NCI-H187 (cell line): Measurements from ENCODE around the gene GJB3.
A peak's percentile ranks its signal among the peaks of the same experiment; 100 is the strongest.
"Not testable (repeated sequence)": the region's sequence is repeated elsewhere in the genome, so short reads cannot be mapped to it uniquely, and the experiment has no call there.

Source experiments
- DNase-seq, 2 experiments: peaks; one replicate each; lab custom pipeline; 2025; lab: John Stamatoyannopoulos, UW

Gene GJB3

GRCh38 chr1:34786521-34787325, 5.7 kb downstream of the GJB3 start:
- peak; percentile 21 to 41 for DNase-seq

DNA sequence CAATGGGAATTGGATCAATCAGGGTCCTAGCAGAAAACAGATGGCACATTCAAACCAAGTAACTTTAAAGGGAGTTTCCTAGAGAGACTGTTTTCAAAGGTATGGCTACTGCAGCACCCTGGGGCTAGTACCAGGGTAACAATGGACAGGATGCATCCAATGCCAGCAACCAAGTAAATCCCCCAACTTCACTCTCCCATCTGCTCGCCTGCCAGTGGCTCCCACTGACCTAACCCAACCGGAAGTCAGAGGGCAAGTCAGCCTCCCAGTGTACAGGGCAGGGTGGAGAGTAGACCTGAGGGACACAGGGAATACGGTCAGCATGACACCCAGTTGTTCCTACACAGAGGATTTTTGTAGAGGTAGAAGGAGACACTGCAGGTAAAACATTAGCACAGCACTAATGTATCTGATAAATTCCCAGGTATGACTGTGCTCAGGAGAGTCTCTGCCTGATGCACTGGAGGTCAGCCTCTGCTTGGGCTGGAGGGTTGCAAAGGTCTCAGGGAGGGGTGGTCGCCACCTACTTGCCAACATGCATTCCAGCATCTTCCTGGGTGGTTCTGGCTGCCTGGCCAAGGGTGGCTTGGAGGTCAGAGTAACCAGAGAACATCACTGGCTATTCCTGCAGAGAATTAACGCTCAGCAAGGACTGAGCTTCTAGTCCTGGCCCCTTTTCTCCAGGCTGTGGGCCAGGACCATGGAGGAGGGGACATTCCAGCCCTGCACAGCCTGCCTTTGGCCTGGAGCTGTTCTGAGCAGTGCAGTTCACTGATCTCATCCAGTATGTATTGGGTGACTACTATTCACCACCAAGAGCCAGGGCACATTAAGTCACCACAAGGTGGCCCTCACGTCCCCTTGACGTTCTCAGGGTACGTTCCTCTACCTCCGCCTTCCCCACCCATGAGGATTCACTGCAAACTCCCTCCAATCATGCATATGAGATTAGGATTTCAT, 6.7 kb downstream of the GJB3 start:
- DNase-seq: no peak

- no peak for DNase-seq
Measured at GRCh38 chr1:34790985-34791384, 10.0 kb downstream of the GJB3 start.

- no peak for DNase-seq
Measured at GRCh38 chr1:34792424-34792823, 11.4 kb downstream of the GJB3 start.

DNA sequence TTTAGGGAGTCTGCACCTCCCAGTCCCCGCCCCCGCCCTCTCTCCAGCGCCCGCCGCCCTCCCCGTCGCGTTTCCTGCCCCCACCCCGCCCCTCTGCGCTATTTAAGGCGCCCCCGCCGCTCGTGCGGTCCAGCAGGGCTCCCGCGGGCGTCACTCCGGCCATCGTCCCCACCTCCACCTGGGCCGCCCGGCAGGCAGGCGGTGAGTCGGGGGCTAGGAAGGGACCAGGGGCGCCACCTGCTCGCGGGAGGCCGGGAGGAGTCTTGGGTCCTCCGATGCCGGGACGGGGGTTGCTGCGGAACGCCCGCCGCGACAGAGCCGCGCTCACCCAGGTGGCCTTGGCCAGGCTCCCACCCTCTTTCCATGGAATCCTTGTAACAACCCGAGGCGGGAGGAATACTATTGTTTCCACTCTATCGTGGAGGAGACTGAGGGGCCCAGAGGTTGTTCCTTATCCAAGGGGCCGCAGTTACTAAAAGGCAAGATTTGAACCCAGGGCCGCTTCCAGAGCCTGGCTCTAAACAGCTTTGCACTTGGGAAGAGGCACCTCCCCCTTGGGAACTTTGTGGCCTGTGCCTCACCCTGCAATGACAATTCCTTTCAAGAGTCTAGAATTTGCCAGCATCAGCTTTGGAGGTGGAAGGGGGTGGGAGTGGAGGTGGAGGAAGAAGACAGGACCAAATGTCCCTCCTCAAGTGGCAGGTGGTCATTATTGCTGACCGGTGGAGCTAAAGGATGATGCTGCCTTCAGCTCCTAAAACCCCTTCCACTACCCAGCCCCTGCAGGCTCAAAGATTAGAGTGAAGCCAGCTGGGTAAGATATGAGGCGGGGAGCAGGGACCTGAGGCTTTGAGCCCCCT, 12.1 kb downstream of the GJB3 start, which contains the start of gene GJA4:
TSS of gene GJA4 (plus strand) at position 132 of the 860 bp plus-strand sequence. CDS start 1,215 bp downstream, outside the sequence.
- DNase-seq: no peak

DNA sequence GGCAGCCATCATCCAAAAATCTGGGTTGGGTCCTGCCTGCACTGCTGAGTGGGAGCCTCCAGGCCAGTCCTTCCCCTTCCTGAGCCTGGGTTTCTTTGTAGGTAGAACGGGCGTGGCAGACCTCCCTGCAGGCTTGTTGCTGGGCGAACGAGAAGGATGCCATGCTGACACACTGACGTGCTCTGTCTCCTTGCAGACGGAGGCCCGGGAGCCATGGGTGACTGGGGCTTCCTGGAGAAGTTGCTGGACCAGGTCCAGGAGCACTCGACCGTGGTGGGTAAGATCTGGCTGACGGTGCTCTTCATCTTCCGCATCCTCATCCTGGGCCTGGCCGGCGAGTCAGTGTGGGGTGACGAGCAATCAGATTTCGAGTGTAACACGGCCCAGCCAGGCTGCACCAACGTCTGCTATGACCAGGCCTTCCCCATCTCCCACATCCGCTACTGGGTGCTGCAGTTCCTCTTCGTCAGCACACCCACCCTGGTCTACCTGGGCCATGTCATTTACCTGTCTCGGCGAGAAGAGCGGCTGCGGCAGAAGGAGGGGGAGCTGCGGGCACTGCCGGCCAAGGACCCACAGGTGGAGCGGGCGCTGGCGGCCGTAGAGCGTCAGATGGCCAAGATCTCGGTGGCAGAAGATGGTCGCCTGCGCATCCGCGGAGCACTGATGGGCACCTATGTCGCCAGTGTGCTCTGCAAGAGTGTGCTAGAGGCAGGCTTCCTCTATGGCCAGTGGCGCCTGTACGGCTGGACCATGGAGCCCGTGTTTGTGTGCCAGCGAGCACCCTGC, 13.2 kb downstream of the GJB3 start:
- no peak for DNase-seq

DNA sequence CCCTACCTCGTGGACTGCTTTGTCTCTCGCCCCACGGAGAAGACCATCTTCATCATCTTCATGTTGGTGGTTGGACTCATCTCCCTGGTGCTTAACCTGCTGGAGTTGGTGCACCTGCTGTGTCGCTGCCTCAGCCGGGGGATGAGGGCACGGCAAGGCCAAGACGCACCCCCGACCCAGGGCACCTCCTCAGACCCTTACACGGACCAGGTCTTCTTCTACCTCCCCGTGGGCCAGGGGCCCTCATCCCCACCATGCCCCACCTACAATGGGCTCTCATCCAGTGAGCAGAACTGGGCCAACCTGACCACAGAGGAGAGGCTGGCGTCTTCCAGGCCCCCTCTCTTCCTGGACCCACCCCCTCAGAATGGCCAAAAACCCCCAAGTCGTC, 13.8 kb downstream of the GJB3 start:
- DNase-seq: no peak

- DNase-seq: no peak
Measured at GRCh38 chr1:34795916-34796315, 14.9 kb downstream of the GJB3 start.

- DNase-seq: no peak
Measured at GRCh38 chr1:34796990-34797389, 16.0 kb downstream of the GJB3 start.

DNA sequence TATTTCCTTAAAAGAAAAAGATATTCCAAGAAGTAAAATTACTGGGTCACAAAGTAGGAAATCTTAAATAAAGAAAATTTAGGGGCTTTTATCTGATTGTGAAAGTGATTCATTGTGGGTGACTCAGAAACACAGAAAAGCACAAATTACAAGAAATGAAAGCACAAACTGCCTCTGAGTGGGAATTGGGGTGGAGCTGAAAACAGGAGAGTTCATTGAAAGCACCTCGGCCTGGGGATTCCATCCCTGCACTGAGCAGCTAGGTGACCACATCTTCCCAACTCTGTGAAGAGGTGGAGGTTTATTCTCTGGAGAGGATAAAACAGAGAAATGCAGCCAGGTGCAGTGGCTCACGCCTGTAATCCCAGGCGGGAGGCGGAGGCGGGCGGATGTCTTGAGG, 19.2 kb downstream of the GJB3 start:
- no peak for DNase-seq

- no peak for DNase-seq
Measured at GRCh38 chr1:34803770-34804169, 22.8 kb downstream of the GJB3 start.

DNA sequence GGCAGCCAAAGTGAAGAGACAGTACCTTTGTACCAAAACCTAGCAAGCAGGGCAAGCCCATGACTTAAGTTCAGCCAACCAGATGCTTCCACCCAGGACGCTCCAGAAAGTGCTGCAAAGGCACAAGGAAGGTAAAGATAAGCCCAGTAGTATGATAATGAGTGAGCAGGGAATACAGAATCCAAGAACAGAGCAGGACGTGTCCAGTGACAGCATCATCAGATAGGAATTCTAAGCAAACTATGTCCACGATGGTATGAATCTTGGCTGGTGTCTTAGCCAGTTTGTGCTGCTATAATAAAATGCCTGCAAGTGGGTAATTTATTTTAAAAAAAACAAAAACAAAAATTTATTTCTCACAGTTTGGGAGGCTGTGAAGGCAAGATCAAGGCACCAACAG, 25.4 kb downstream of the GJB3 start:
- no peak for DNase-seq

DNA sequence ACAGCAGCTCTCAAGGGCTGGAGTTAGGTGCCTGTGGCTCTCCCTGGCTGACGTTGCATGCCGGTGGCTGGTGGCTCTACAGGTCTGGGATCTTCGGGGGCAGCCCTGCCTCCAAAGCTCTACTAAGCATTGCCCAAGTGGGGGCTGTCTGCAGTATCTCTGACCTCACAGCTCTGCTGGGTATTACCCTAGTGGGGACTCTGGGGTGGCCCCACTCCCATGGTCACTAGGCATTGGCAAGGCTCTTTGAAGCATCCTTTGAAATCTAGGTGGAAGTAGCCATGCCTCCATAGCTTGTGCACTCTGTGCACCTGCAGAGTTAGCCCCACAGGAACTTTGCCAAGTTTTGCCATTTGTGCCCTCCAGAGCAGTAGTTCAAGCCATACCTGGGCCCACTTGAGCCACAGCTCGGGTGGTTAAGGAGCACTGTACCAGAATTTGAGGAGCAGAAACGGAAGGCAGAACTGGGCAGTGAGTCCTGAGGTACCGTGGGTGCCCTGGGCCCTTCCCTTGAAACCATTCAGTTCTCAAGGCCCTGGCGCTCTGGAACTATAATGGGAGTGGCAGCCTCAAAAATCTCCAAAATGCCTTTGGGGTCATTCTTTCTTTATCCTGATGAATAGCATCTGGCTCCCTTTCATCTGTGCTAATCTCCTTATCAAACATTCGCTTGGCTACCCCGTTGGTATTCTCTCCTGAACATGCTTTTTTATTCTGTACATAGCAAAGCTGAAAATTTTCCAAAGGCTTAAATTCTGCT, 27.2 kb downstream of the GJB3 start:
- DNase-seq: no peak

- not testable (repeated sequence) for DNase-seq
Measured at GRCh38 chr1:34810781-34811180, 29.8 kb downstream of the GJB3 start.

GRCh38 chr1:34816332-34816731, 35.3 kb downstream of the GJB3 start:
- no peak for DNase-seq

GRCh38 chr1:34816778-34817177, 35.8 kb downstream of the GJB3 start:
- DNase-seq: no peak

GRCh38 chr1:34818862-34819261, 37.8 kb downstream of the GJB3 start:
- not testable (repeated sequence) for DNase-seq

- no peak for DNase-seq
Measured at GRCh38 chr1:34822202-34822601, 41.2 kb downstream of the GJB3 start.

- DNase-seq: no peak
Measured at GRCh38 chr1:34824817-34825454, 43.9 kb downstream of the GJB3 start.
